ENCODE results near the gene DFFA. TPM values are rescaled to one million over a fixed set of nuclear protein-coding genes. Genes with fewer than 3 reads are reported as not detected.
A peak's percentile ranks its signal among the peaks of the same experiment; 100 is the strongest.
"Not testable (repeated sequence)": the region's sequence is repeated elsewhere in the genome, so short reads cannot be mapped to it uniquely, and the experiment has no call there.

DFFA gene
- total RNA-seq: 56.2 and 74.5 TPM in 2 replicates

GRCh38 chr1:10472220-10473144, at the start of gene DFFA:
DFFA (minus strand) TSS chr1:10472529; CDS start chr1:10472458, 71 bp downstream.
- peak; percentile 97 for DNase-seq

- no peak for DNase-seq
Observed at GRCh38 chr1:10521537-10522157, 49.3 kb upstream of the DFFA start.

- DNase-seq: no peak
Observed at GRCh38 chr1:10520952-10521351, 48.6 kb upstream of the DFFA start.

- DNase-seq: no peak
Observed at GRCh38 chr1:10520497-10520896, 48.2 kb upstream of the DFFA start.

- no peak for DNase-seq
Observed at GRCh38 chr1:10519016-10519417, 46.7 kb upstream of the DFFA start.

GRCh38 chr1:10517677-10517982, 45.3 kb upstream of the DFFA start:
- no peak for DNase-seq

GRCh38 chr1:10516925-10517676, 44.8 kb upstream of the DFFA start:
- DNase-seq: no peak

- DNase-seq: no peak
Observed at GRCh38 chr1:10515976-10516750, 43.8 kb upstream of the DFFA start.

GRCh38 chr1:10515301-10515975, 43.1 kb upstream of the DFFA start:
- DNase-seq: no peak

- peak; percentile 57 for DNase-seq
Observed at GRCh38 chr1:10514490-10515235, 42.3 kb upstream of the DFFA start.

GRCh38 chr1:10513199-10513598, 40.9 kb upstream of the DFFA start:
- DNase-seq: no peak

- no peak for DNase-seq
Observed at GRCh38 chr1:10511494-10511885, 39.2 kb upstream of the DFFA start.

GRCh38 chr1:10510520-10511493, 38.5 kb upstream of the DFFA start:
- peak; percentile 83 for DNase-seq

GRCh38 chr1:10509809-10510509, 37.6 kb upstream of the DFFA start:
- DNase-seq: no peak

- no peak for DNase-seq
Observed at GRCh38 chr1:10508511-10508951, 36.2 kb upstream of the DFFA start.

GRCh38 chr1:10507111-10507879, 35.0 kb upstream of the DFFA start:
- peak; percentile 79 for DNase-seq

- no peak for DNase-seq
Observed at GRCh38 chr1:10506677-10507047, 34.3 kb upstream of the DFFA start.

GRCh38 chr1:10506046-10506676, 33.8 kb upstream of the DFFA start:
- DNase-seq: not testable (repeated sequence)

Data from dermis blood vessel endothelial cell (primary cell).